Stimulated activated CD8-positive, alpha-beta memory T cell treated with anti-CD3 and anti-CD28 coated beads, Interleukin-4, amount 100 ng/mL, for 48 hours (primary cell): Measurements from ENCODE around the gene MYO7B.
A peak's percentile ranks its signal among the peaks of the same experiment; 100 is the strongest.

Source experiments
- DNase-seq: peaks from one replicate; pipeline ENCODE4 v3.0.0-alpha.2; 2020

Gene MYO7B

GRCh38 chr2:127575185-127575765, 39.8 kb downstream of the MYO7B start:
- DNase-seq = no peak

GRCh38 chr2:127575941-127576432, 40.5 kb downstream of the MYO7B start:
- no peak for DNase-seq

- DNase-seq = peak; percentile 16
Measured at GRCh38 chr2:127576433-127577207, 41.1 kb downstream of the MYO7B start.

GRCh38 chr2:127577208-127577475, 41.7 kb downstream of the MYO7B start:
- DNase-seq = no peak

- peak; percentile 13 for DNase-seq
Measured at GRCh38 chr2:127577503-127577902, 42.0 kb downstream of the MYO7B start.

GRCh38 chr2:127577973-127578372, 42.5 kb downstream of the MYO7B start:
- DNase-seq = peak; percentile 7

- DNase-seq = peak; percentile 9
Measured at GRCh38 chr2:127578411-127578810, 42.9 kb downstream of the MYO7B start.

- no peak for DNase-seq
Measured at GRCh38 chr2:127579231-127579630, 43.7 kb downstream of the MYO7B start.

- DNase-seq = no peak
Measured at GRCh38 chr2:127580167-127581049, 44.9 kb downstream of the MYO7B start.

GRCh38 chr2:127581050-127581345, 45.5 kb downstream of the MYO7B start:
- no peak for DNase-seq

GRCh38 chr2:127581516-127582490, 46.3 kb downstream of the MYO7B start:
- DNase-seq = peak; percentile 14

- peak; percentile 18 for DNase-seq
Measured at GRCh38 chr2:127582863-127583861, 47.7 kb downstream of the MYO7B start.

GRCh38 chr2:127584047-127584446, 48.6 kb downstream of the MYO7B start:
- DNase-seq = peak; percentile 10

GRCh38 chr2:127584516-127585033, 49.1 kb downstream of the MYO7B start:
- DNase-seq = peak; percentile 7

- no peak for DNase-seq
Measured at GRCh38 chr2:127585270-127585807, 49.9 kb downstream of the MYO7B start.

GRCh38 chr2:127586136-127586535, 50.7 kb downstream of the MYO7B start:
- DNase-seq = no peak

GRCh38 chr2:127586746-127587295, 51.3 kb downstream of the MYO7B start:
- peak; percentile 8 for DNase-seq

- peak; percentile 14 for DNase-seq
Measured at GRCh38 chr2:127588241-127588640, 52.8 kb downstream of the MYO7B start.

- peak; percentile 14 for DNase-seq
Measured at GRCh38 chr2:127589358-127589757, 53.9 kb downstream of the MYO7B start.

- DNase-seq = peak; percentile 17
Measured at GRCh38 chr2:127589841-127590240, 54.4 kb downstream of the MYO7B start.
